ENCODE results near the gene GDF10.

Gene GDF10

GRCh38 chr10:47312663-47312995, 12.6 kb downstream of the GDF10 start:
- no peak for DNase-seq (ENCODE audit: low read depth in 1 of 2, low spot score in 1 of 2)

- no peak for DNase-seq (ENCODE audit: low read depth in 1 of 2, low spot score in 1 of 2)
Measured at GRCh38 chr10:47314416-47314970, 14.5 kb downstream of the GDF10 start.

GRCh38 chr10:47315421-47315820, 15.4 kb downstream of the GDF10 start:
- DNase-seq (ENCODE audit: low read depth in 1 of 2, low spot score in 1 of 2) = no peak

- DNase-seq (ENCODE audit: low read depth in 1 of 2, low spot score in 1 of 2) = no peak
Measured at GRCh38 chr10:47316131-47316530, 16.1 kb downstream of the GDF10 start.

- DNase-seq (ENCODE audit: low read depth in 1 of 2, low spot score in 1 of 2) = no peak
Measured at GRCh38 chr10:47317251-47317650, 17.3 kb downstream of the GDF10 start.

GRCh38 chr10:47318706-47319105, 18.7 kb downstream of the GDF10 start:
- no peak for DNase-seq (ENCODE audit: low read depth in 1 of 2, low spot score in 1 of 2)

GRCh38 chr10:47319784-47320183, 19.8 kb downstream of the GDF10 start:
- DNase-seq (ENCODE audit: low read depth in 1 of 2, low spot score in 1 of 2) = no peak

GRCh38 chr10:47320812-47321211, 20.8 kb downstream of the GDF10 start:
- no peak for DNase-seq (ENCODE audit: low read depth in 1 of 2, low spot score in 1 of 2)

GRCh38 chr10:47321521-47322195, 21.7 kb downstream of the GDF10 start:
- DNase-seq (ENCODE audit: low read depth in 1 of 2, low spot score in 1 of 2) = no peak

GRCh38 chr10:47322300-47323061, 22.5 kb downstream of the GDF10 start, which contains the start of gene GDF2:
TSS of gene GDF2 (plus strand) at chr10:47322454. CDS start at chr10:47322669, 215 bp downstream.
- DNase-seq (ENCODE audit: low read depth in 1 of 2, low spot score in 1 of 2) = no peak

- no peak for DNase-seq (ENCODE audit: low read depth in 1 of 2, low spot score in 1 of 2)
Measured at GRCh38 chr10:47323087-47323486, 23.1 kb downstream of the GDF10 start.

- DNase-seq (ENCODE audit: low read depth in 1 of 2, low spot score in 1 of 2) = no peak
Measured at GRCh38 chr10:47323636-47324296, 23.8 kb downstream of the GDF10 start.

GRCh38 chr10:47325303-47326291, 25.6 kb downstream of the GDF10 start:
- no peak for DNase-seq (ENCODE audit: low read depth in 1 of 2, low spot score in 1 of 2)

GRCh38 chr10:47326306-47326926, 26.4 kb downstream of the GDF10 start:
- DNase-seq (ENCODE audit: low read depth in 1 of 2, low spot score in 1 of 2) = no peak

- DNase-seq (ENCODE audit: low read depth in 1 of 2, low spot score in 1 of 2) = no peak
Measured at GRCh38 chr10:47326927-47327330, 26.9 kb downstream of the GDF10 start.

GRCh38 chr10:47329855-47330254, 29.9 kb downstream of the GDF10 start:
- DNase-seq (ENCODE audit: low read depth in 1 of 2, low spot score in 1 of 2) = no peak

GRCh38 chr10:47330366-47330765, 30.4 kb downstream of the GDF10 start:
- DNase-seq (ENCODE audit: low read depth in 1 of 2, low spot score in 1 of 2) = no peak

GRCh38 chr10:47330804-47331203, 30.8 kb downstream of the GDF10 start:
- no peak for DNase-seq (ENCODE audit: low read depth in 1 of 2, low spot score in 1 of 2)

GRCh38 chr10:47331491-47331890, 31.5 kb downstream of the GDF10 start:
- no peak for DNase-seq (ENCODE audit: low read depth in 1 of 2, low spot score in 1 of 2)

GRCh38 chr10:47331954-47332353, 32.0 kb downstream of the GDF10 start:
- DNase-seq (ENCODE audit: low read depth in 1 of 2, low spot score in 1 of 2) = no peak

All from stimulated activated CD4-positive, alpha-beta T cell treated with anti-CD3 and anti-CD28 coated beads, Interleukin-15, amount 100 ng/mL, for 1 hour (primary cell).